ENCODE data around the gene DRICH1. TPM values are rescaled to one million over a fixed set of nuclear protein-coding genes. Genes with fewer than 3 reads are reported as not detected.
"Not testable (repeated sequence)": the region's sequence is repeated elsewhere in the genome, so short reads cannot be mapped to it uniquely, and the experiment has no call there.

DRICH1 gene
- total RNA-seq, 2 experiments from 2014 or later: 0.41 to 0.65 TPM

DNA sequence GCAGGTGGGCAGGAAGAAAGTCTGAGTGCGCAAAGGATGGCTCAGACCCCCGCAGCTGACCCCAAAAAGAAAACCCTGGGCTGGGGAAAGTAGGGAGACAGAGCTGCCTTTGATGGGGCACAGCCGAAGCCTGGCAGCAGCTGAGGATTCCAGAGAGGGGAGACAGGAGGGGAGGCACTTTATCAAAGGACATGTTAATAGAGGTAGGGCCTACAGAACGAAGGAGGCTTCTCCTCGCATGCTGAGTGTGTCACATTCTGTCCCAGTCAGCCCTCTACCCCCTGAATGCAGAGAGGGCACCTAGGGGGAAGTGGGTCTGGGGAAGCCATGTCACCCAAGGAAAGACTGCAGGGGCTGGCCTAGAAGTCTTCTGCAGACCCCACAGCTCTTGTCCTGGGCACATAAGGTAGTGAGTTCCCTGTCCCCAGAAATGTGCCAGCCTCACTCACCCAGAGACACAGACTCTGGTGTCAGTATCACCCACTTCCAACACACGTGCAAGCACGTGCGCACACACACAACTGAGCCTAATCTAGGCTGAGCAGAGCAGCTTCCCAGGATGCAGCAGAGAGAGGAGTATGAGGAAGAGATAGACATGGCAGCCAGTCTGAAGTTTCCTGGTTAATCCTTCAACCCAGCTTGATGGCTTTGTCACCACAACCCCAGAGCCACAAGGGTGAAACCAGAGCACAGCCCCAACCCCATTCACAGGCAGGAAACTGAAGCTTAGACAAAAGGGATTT, 40.4 kb upstream of the DRICH1 start:
- intact Hi-C loops (cut with DNase I, micrococcal nuclease); DNase-seq; ATAC-seq; H3K27ac Mint-ChIP-seq; CTCF ChIA-PET; H3K27me3 Mint-ChIP-seq; H3K36me3 Mint-ChIP-seq (ENCODE audit: low read depth); POLR2A ChIA-PET; H3K4me3 Mint-ChIP-seq; H3K9me3 Mint-ChIP-seq (ENCODE audit: low read depth); H3K4me1 Mint-ChIP-seq: not testable (repeated sequence)

DNA sequence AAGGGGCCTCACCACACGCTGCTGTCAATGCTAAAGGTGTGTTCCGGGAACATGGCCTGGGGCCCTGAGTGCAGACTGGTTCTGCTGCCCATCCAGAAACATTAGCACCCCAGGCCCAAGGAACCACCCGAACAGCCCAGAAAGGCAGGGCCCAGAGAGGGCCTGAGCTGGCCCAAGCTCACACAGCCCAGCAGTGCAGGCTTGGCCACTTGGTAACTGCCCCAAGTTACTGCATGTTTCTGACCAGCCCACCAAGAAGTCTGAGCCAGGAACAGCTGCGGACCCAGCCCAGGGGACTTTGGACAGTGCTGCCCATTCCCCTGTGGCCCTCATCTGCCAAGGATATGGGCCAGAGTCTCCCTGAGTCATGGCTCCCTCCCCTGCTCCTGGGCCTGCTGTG, 39.3 kb upstream of the DRICH1 start:
- H3K27me3 Mint-ChIP-seq; DNase-seq; POLR2A ChIA-PET; H3K9me3 Mint-ChIP-seq (ENCODE audit: low read depth); CTCF ChIA-PET; H3K27ac Mint-ChIP-seq; H3K4me3 Mint-ChIP-seq; intact Hi-C loops (cut with DNase I, micrococcal nuclease); H3K4me1 Mint-ChIP-seq; H3K36me3 Mint-ChIP-seq (ENCODE audit: low read depth): not testable (repeated sequence)
- ATAC-seq: peak; percentile 19

DNA sequence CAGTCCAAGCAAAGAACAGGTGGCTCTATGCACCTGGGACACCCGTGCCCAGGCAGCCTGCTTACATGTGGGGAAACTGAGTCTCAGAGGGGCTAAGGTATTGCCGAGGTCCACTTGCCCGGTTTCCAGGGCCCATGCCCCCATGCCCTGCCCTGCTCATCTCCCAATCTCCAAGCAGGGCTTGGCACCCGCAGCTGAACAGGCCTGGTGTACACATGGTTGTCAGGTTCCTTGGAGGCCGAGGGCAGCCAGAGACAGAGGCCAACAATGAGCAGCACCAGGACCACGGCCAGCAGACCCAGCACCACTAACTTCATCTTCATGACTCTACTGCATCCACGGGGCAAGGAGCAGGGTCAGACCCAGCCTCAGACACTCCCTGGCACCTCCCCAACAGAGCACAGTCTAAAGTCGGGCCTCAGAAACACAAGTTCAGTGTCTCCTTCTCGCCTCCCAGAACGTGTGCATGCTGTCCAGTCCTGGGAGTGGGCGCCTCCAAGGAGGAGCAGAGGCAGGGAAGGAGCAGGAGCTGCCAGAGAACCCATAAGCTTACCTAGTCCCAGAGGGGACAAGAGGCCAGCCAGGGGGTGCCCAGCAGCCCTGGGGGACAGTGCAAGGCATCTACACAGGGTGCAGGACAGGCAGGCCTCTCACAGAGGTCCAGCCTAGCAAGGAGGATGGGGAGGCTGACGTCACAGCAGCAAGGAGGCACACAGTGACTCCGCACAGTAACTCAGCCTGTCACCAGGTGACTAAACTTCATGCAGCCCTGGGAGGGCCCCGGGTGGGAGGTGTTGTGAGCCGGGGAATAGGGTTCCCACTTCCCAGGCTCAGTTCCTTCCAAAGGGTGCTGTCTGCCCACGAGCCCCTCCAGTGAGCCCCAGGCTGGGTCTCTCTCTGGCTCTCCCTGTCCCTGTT, 38.5 kb upstream of the DRICH1 start:
- H3K4me3 Mint-ChIP-seq: no peak overlapping the region
- ChIA-PET CTCF (no interaction called here), POLR2A (no interaction called here)
- H3K27ac Mint-ChIP-seq: no peak overlapping the region
- H3K9me3 Mint-ChIP-seq (ENCODE audit: low read depth): no peaks in the 10 kb centered on the region
- H3K27me3 Mint-ChIP-seq: no peaks in the 10 kb centered on the region
- H3K36me3 Mint-ChIP-seq (ENCODE audit: low read depth): peaks cover 8% of the 10 kb centered on the region
- intact Hi-C loops (cut with DNase I, micrococcal nuclease): no loop called here
- DNase-seq (no peak), ATAC-seq (no peak)
- no peaks in the 10 kb centered on the region for H3K4me1 Mint-ChIP-seq

DNA sequence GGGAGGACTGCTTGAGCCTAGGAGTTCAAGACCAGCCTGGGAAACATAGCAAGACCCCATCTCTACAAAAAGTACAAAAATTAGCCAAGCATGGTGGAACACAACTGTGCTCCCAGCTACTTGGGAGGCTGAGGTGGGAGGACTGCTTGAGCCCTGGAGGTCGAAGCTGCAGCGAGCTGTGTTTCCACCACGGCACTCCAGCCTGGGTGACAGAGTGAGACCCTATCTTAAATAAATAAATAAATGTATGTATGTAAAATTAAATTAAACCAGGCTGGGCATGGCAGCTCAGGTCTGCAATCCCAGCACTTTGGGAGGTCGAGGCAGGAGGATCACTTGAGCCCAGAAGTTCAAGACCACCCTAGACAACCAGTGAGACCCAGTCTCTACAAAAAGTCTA, 28.3 kb upstream of the DRICH1 start:
- peaks cover 29% of the 10 kb centered on the region for H3K36me3 Mint-ChIP-seq (ENCODE audit: low read depth)
- ATAC-seq; intact Hi-C loops (cut with DNase I, micrococcal nuclease); H3K27me3 Mint-ChIP-seq; H3K27ac Mint-ChIP-seq; DNase-seq; H3K4me1 Mint-ChIP-seq; POLR2A ChIA-PET; H3K9me3 Mint-ChIP-seq (ENCODE audit: low read depth); H3K4me3 Mint-ChIP-seq: not testable (repeated sequence)
- CTCF ChIA-PET: interaction anchor here (1.0 kb wide), 1 partner anchor 19 kb away, joined by 4 read pairs; no protein-coding TSS in a partner anchor

DNA sequence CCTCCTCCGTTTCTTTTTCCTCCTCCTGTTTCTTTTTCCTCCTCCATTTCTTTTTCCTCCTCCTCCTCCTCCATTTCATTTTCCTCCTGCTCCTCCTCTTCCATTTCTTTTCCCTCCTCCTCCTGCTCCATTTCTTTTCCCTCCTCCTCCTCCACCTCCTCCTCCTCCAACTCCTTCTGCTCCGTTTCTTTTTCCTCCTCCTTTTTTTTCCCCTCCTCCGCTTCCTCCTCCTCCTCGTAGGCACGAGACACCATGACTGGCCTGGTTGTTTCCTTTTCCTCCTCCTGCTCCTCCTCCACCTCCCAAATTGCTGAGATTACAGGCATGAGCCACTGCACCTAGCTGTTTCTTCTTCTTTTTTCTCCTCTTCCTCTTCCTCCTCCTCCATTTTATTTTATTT, 25.6 kb upstream of the DRICH1 start:
- H3K4me1 Mint-ChIP-seq: no peaks in the 10 kb centered on the region
- no peak for DNase-seq
- intact Hi-C loops (cut with DNase I, micrococcal nuclease): no loop called here
- no peak overlapping the region for H3K4me3 Mint-ChIP-seq
- H3K27me3 Mint-ChIP-seq: no peaks in the 10 kb centered on the region
- H3K27ac Mint-ChIP-seq: no peak overlapping the region
- ChIA-PET POLR2A (no interaction called here), CTCF (no interaction called here)
- ATAC-seq: no peak
- no peaks in the 10 kb centered on the region for H3K9me3 Mint-ChIP-seq (ENCODE audit: low read depth)
- peaks cover 16% of the 10 kb centered on the region for H3K36me3 Mint-ChIP-seq (ENCODE audit: low read depth)

DNA sequence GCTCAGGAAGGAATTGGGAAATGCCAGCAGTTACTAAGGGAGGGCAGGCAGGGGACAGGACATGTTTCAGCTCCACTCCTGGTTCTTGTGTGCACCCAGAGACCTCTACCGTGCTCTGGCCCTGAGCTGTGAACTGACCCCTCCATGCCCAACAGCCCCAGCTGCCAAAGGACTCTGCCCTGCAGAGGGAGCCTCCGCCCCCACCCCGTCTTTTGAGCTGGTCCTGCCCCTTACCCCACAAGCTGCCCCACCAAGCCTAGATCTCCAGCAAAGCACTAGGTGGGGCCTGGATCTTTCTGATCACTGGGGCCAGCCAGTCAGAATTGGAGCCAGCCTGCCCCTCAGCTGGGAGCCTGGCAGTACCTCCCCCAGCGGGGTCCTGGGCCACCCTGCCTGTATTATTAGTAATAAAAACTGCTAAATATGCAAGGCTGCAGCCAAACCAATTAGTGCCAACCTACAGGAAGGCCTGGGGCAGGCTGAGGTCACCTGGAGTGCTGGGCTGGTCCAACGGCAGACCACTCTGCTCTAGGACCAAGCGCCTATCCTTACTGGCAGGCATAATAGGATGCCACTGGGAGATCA, 23.9 kb upstream of the DRICH1 start:
- ChIA-PET CTCF (no interaction called here), POLR2A (no interaction called here)
- no peaks in the 10 kb centered on the region for H3K4me1 Mint-ChIP-seq
- peaks cover 6% of the 10 kb centered on the region for H3K36me3 Mint-ChIP-seq (ENCODE audit: low read depth)
- intact Hi-C loops (cut with DNase I, micrococcal nuclease): no loop called here
- DNase-seq (no peak), ATAC-seq (no peak)
- no peak overlapping the region for H3K27ac Mint-ChIP-seq
- no peaks in the 10 kb centered on the region for H3K27me3 Mint-ChIP-seq
- H3K9me3 Mint-ChIP-seq (ENCODE audit: low read depth): no peaks in the 10 kb centered on the region
- H3K4me3 Mint-ChIP-seq: no peak overlapping the region

DNA sequence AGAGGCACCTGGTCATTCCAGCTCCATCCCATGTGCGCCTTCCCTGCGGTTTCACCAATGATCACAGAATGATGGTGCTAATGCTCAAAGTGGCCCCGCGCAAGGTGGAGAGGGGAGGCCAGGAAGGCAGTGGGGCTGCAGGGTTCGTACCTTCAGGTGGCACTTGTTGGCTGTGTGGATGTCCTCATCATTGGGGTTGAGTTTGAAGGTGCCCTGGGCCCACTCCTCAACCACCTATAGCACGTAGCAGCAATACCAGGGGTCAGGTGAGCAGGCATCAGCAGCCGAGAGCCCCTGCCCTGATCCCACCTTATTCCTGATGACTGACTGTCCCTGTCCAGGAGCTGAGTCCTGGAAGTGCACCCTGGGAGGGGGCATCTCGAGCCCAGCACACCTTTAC, 20.6 kb upstream of the DRICH1 start:
- Mint-ChIP-seq H3K4me1 (no peaks in the 10 kb centered on the region), H3K9me3 (ENCODE audit: low read depth) (no peaks in the 10 kb centered on the region), H3K27ac (no peak overlapping the region), H3K27me3 (no peaks in the 10 kb centered on the region), H3K4me3 (no peak overlapping the region), H3K36me3 (ENCODE audit: low read depth) (peaks cover 1% of the 10 kb centered on the region)
- ATAC-seq (no peak), DNase-seq (no peak)
- intact Hi-C loops (cut with DNase I, micrococcal nuclease): no loop called here
- POLR2A ChIA-PET: no interaction called here
- CTCF ChIA-PET: interaction anchor here (0.6 kb wide), 1 partner anchor 1145 kb away, joined by 3 read pairs; no protein-coding TSS in a partner anchor

DNA sequence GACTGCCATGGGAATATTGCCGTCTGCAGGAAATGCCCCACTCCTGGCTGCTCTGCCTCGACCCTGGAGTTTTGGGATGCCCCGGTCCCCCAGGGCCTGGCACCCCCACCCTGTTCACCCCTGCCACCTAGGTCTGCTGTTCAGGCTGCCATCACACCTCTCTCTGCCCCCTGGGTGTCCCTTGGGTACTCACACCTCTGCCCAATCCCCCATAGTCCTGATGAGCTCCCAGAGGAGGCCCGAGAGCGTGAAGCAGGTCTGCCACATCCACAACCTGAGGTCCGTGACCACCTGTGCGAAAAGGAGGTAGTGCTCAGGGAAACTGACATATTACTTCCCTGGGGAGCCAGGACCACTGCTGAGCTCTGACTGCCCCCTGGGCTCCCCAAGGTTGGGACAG, 20.2 kb upstream of the DRICH1 start:
- Mint-ChIP-seq H3K4me3 (no peak overlapping the region), H3K27ac (no peak overlapping the region), H3K4me1 (no peaks in the 10 kb centered on the region), H3K36me3 (ENCODE audit: low read depth) (peaks cover 1% of the 10 kb centered on the region), H3K27me3 (no peaks in the 10 kb centered on the region), H3K9me3 (ENCODE audit: low read depth) (no peaks in the 10 kb centered on the region)
- CTCF ChIA-PET: interaction anchor here (0.6 kb wide), 1 partner anchor 1145 kb away, joined by 3 read pairs; no protein-coding TSS in a partner anchor
- intact Hi-C loops (cut with DNase I, micrococcal nuclease): no loop called here
- POLR2A ChIA-PET: no interaction called here
- no peak for ATAC-seq
- DNase-seq: no peak

DNA sequence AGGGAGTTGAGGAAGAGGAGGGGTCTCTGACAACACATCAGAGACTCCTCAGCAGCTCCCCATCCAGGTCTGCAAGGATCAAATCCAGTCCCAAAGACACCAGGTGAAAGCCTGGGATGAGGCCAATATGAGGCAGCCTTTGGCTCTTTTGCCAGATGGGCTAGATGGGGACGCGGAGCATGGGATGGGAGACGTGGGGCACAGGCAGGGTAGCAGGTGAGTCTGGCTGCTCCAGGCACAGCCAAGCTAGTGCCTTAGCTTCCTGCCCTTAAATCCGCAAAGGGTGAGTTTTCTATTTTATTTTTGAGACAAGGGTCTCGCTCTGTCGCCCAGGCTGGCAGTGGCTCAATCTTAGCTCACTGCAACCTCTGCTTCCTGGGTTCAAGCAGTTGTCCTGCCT, 19.6 kb upstream of the DRICH1 start:
- intact Hi-C loops (cut with DNase I, micrococcal nuclease): no loop called here
- ChIA-PET CTCF (no interaction called here), POLR2A (no interaction called here)
- Mint-ChIP-seq H3K9me3 (ENCODE audit: low read depth) (no peaks in the 10 kb centered on the region), H3K27me3 (no peaks in the 10 kb centered on the region), H3K27ac (no peak overlapping the region), H3K4me1 (no peaks in the 10 kb centered on the region), H3K4me3 (no peak overlapping the region), H3K36me3 (ENCODE audit: low read depth) (peaks cover 1% of the 10 kb centered on the region)
- no peak for DNase-seq
- no peak for ATAC-seq

DNA sequence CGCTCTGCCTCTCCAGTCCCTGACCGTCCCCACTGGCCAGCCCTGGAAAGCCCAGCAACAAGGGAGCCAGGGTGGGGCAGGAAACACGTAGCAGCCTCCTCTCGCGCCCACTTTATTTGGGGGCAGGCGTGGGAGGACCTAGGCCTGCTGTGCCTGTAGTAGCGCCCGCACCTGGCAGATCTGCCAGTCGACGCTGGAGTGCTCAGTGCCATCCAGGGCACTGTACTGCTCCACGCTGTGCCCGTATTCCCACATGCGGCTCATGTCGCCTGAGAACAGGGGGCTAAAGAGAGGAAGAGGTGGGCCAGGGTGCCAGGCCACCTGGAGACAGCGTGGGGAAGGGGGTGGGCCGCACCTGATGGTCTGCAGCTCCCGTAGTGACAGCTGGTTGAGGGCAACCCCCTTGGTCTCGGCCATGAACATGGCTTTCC, 17.0 kb upstream of the DRICH1 start:
- Mint-ChIP-seq H3K27ac (no peak overlapping the region), H3K4me3 (no peak overlapping the region), H3K27me3 (no peaks in the 10 kb centered on the region), H3K36me3 (ENCODE audit: low read depth) (peaks cover under 1% of the 10 kb centered on the region), H3K9me3 (ENCODE audit: low read depth) (no peaks in the 10 kb centered on the region), H3K4me1 (no peaks in the 10 kb centered on the region)
- no peak for ATAC-seq
- no peak for DNase-seq
- ChIA-PET POLR2A (no interaction called here), CTCF (no interaction called here)
- intact Hi-C loops (cut with DNase I, micrococcal nuclease): no loop called here

DNA sequence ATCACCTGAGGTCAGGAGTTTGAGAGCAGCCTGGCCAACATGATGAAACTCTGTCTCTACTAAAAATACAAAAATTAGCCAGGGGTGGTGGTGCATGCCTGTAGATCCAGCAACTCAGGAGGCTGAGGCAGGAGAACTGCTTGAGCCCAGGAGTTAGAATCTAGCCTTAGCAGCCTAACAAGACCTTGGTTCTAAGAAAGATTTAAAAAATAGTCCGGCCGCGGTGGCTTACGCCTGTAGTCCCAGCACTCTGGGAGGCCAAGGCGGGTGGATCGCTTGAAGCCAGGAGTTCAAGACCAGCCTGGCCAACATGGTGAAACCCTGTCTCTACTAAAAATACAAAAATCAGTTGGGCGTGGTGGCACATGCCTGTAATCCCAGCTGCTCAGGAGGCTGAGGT, 14.4 kb upstream of the DRICH1 start:
- H3K36me3 Mint-ChIP-seq (ENCODE audit: low read depth); DNase-seq; H3K27ac Mint-ChIP-seq; intact Hi-C loops (cut with DNase I, micrococcal nuclease); H3K9me3 Mint-ChIP-seq (ENCODE audit: low read depth); H3K27me3 Mint-ChIP-seq; H3K4me1 Mint-ChIP-seq; ATAC-seq; H3K4me3 Mint-ChIP-seq; POLR2A ChIA-PET; CTCF ChIA-PET: not testable (repeated sequence)

DNA sequence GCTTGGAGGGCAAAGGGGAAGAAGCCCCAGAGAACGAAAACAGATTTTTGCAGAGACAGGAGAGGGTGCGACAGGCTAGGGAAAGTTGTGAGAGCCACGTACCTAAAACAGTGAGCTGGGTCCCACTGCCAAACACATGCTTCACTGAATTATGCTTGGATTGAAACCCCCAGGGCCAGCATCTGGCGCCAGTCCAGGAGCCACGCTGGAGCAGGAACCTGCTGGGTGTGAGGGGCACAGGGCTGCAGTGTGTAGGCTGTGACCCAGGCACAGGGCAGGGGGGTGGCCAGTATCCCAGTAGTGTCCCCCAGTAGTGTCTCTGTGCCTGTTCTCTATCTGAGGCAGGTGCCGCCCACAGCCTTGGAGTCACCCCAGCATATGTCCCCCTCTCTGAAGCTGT, 8.1 kb upstream of the DRICH1 start:
- H3K36me3 Mint-ChIP-seq (ENCODE audit: low read depth); H3K4me3 Mint-ChIP-seq; H3K4me1 Mint-ChIP-seq; ATAC-seq; DNase-seq; intact Hi-C loops (cut with DNase I, micrococcal nuclease); H3K27ac Mint-ChIP-seq; H3K9me3 Mint-ChIP-seq (ENCODE audit: low read depth); POLR2A ChIA-PET; CTCF ChIA-PET; H3K27me3 Mint-ChIP-seq: not testable (repeated sequence)
